Stimulated activated CD4-positive, alpha-beta T cell treated with anti-CD3 and anti-CD28 coated beads, Interleukin-15, amount 100 ng/mL, for 1 hour (primary cell): ENCODE measurements around the gene ANGPTL2.

Experiments used
- DNase-seq, 2 donors: peaks; one replicate each; pipeline ENCODE4 v3.0.0-alpha.2; 2020; ENCODE audit warnings: low read depth in 1 of 2, low spot score in 1 of 2

Gene ANGPTL2

DNA sequence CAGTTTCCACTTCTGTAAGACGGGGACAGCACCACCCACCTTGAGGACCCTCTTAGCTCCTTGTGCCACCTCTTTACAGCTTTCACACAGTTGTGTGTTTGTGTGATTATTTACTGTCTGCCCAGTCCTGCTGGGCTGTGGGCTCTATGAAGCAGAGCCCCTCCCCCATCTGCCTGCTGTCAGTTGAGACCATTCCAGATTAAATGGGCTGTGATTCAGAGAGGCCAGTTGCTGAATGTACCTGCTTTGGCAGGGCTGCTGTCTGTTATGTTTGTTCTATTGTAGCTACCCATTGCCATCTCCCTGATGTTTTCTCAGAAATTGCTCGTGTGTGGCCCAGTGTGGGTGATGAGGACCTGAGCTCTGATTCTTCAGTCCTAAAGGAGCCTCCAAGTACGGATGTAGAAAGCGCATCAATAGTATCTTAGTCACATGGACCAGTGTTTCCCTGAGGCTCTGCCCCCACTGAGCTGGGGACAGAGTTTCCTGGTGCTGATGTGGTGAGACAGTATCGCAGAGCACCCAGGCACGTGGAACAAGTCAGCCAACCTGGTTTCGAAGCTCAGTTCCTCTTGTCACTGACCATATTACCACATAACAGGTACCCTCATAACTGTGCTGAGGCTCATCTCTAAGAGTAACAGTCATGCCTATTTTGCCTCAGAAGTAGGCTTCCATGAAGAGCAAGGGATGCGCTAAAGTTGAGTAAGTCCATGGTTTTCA, 3.7 kb downstream of the ANGPTL2 start:
- no peak for DNase-seq

DNA sequence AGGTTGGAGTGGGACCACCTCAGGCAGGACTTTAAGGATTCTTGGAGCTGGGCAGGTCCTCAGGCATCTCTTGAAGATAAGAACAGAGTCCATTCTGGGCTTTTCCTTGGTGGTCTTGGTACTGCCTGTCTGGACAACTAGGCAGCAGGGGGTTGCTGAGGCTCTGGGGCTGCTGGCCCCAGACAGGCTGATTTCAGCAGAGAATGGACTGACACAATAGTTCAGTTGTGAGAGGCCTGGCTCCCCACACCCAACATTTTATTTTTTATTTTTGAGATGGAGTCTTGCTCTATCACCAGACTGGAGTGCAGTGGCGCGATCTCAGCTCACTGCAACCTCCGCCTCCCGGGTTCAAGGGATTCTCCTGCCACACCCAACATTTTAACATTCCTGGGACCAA, 4.6 kb downstream of the ANGPTL2 start:
- no peak for DNase-seq

DNA sequence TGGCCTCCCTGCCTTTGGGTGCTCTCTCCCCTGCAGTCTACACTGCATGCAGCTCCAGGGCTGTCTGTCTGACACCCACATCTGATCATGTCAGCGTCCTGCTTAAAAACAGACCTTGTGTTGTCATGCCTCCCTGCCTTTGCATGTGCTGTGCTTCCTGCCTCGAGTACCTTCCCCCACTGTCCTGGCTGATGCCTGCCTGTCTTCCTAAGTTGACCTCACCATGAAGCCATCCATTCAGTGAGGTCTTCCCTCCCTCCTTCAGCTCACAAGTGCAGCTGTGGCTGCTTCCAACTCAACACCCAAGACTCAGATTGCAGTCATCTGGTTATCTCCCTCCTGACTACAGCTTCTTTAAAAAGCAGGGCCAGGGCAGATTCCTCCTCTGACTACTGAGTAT, 5.5 kb downstream of the ANGPTL2 start:
- DNase-seq = no peak

DNA sequence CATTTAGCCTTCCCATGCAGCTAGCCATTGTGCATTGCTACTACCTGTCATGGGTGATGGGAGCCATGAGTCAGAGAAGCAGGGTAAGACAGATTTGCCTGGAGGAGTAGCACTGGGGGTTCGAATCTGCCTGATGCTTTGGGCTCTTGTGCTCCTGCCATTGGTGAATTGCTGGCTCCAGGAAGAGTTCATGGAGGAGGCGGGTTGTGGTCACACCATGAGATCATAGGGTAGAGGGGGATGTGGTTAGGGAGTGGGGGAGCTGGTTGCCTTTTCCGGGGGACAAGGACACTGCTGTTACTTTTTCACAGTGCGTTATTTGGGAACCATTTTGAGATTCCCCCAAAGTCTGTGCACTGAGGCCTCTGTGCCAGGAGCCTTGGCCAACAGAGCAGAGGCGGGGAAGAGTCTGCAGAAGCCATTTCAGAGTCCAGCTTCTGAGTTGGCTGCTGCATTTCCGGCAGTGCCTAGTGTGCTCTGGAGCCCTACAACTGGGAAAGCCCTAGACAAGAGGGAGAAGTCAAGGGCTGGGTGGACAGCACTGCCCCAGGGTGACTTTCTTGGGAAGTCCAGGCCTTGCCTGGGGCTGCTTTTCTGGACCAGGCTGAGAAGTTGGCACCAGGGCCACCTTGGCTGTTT, 6.2 kb downstream of the ANGPTL2 start:
- no peak for DNase-seq

DNA sequence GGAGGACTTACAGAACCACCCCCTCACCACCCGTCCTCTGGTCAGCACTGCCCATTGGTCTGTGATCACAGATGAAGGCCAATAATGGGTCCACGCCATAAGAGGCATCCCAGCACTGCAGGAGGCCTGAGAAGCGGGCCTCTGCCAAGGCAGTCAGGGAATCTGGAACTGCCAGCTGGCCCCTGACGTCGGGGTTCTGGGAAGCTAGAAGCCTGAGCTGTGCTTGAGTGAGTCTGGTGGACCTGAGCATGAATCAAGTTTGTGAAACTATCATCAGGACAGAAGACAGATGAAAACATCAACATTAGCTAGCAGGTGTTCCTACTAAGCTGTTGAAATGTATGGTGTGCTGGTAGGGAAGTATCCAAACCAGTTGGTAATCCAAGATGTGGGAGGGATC, 7.8 kb downstream of the ANGPTL2 start:
- DNase-seq = no peak

DNA sequence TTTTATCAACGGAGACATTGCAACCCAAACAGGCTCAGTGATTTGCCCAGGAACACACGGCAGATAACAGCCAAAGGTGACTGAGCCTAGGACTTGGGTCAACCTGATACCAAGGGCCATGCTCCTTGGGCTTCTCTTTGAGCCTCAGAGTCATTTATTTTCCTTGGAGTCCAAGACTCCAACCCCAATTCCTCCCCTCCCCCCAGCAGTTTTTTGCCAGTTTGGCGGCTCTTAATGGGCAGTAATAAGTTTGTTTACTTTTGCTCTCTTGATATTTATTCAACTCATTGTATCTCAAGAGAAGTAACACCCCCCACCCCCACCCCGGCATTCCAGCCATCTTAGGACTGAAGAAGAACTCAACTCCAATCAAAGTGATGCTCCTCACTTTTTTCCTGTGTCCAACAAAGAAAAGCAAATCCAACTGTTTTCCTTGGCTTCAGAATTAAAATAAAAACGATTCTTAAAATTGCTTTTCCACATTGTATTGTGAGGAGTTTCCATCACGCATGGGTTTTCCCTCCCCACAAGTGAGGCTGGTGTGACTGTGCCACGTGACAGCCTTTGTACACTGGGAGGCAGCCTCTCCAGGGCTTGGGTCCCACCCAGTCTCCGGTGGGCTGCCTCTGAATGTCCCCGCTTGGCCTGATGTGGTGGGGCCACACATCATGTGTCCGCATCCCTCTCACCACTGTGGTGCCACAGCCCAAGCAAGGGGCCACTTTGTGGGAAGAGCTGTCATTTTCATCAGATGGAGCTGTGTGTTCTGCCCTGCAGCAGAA, 9.1 kb downstream of the ANGPTL2 start:
- no peak for DNase-seq

DNA sequence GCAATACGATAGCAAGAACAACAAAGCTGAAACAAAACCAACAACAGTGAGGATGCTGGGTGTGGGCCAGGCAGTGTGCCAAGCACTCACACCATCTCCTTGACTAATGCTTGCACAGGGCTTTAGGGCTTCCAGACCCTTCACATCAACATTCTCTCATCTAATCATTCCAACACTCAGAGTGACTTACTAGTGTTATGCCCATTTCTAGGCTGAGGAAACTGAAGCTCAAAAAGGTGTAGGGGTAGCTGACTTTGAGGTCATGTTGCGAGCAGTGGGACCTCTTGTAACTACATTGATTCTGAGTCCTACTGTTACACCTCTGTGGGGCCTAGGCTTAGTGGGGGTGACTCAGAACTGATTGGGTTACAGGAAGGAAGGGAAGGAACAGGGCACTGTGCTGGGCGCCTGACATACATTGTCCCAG, 9.7 kb downstream of the ANGPTL2 start:
- DNase-seq = no peak

DNA sequence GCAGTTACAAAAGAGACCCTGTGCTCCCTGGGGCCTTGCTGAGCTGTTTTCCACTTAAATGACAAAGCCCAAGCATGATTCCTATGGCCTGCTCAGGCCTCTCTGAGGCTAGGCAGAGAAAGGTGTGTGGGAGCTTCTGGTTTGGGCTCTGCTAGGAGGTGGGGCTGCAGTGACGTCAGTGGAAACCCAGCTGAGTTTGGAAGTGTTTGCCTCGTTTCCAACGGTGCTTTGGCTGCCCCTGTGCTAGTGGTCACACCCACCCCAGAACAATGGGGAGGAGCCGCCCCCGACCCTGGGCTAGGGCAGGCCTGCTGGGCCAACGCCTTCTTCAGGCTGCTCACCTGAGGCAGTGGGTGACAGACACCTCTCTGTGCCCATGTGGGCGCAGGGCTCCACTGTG, 10.4 kb downstream of the ANGPTL2 start:
- no peak for DNase-seq

DNA sequence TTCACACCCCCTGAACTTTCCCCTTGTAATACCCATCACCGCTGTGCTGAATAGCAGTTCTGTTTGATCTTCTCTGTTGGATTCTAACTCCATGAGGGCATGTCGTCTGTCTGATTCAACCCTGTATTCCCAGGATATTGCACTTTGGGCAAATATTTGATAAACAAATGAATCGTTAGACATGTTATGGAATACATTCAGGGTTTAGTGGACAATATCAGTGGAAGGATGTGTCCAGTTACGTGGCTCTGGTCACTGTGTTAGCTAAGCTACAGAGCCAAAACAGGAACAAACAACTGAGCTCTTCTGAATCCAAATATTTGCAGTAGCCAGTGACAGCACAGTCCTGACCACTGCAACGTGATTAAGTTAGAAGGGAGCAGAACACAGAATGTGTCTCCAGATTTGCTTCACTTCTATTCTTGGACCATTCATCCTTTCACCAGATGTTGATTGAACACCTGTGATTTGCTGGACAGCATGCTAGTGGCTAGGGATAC, 13.2 kb downstream of the ANGPTL2 start:
- DNase-seq = no peak

DNA sequence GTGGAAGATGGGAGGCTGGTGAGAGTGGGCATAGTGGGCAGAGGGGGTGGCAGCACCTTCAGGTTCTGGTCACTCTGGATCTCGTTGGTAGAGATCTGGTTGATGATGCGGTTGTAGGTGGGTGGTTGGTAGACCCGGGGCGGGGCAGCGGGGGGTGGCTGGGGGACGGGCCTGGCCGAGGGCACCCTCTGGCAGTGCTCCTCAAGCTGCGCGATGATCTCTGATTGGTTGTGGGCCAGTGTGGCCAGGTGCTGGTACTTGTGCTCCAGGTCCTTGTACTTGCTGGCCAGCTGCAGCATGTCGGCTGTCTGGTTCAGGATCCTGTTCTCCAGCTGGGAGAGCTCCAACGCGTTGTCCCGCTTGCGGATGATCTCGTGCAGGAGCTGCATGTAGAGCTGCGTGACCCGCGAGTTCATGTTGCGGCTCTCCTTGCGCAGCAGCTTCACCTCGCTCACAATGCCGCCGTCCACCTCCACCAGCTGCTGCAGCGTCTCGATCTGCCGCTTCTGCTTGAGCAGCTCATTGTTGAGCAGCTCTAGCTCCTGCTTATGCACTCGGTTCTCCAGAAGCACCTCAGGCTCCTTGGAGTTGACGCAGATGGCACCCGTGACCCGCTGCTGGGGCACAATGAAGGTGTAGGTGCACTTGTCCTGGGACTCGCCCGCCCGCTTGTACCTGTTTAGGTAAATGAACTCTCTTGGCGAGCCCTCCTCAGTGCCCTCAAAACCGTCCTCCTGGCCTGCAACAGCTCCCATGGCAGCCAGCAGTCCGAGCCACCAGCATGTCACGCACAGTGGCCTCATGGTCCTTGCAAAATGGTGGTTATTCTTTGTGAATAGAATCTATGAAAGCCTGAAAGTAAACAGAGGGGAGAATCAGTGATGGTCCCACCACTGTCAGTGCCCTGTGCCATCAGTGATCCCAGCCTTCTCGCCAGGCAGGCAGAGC, 14.2 kb downstream of the ANGPTL2 start:
- DNase-seq = no peak

DNA sequence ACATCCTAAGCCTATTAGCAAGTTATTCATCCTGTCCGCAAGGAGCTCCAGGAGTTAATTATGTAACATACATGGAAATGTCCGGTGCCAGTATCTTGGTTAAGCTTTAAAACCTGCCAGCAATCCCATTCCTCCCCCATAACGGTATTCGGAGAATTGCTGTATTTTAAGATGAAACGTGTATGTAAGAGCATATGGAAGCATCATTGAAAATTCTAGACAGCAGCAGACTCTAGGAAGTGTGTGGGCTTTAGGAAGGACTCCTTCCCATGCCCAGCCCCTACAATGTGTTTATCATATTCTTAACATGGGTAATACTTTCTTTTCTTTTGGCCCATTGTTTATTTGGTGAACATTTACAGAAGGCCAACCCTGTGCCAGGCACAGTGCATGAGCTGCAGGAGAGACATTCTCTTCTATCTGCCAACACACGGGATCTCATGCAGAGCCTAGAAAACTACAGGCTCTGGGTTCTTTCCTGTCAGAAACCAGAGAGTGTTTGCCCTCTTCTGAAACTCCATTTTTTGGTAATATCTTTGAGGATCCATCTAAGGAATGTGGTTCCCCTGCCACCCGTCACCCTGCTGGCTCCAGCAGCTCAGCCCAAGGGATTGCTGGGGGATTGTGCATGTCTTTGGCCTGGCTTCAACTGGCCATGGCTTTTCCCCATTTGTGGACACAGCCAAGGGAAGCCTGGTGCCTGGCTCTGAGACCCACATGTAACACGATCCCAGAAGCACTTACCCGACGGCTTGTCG, 15.1 kb downstream of the ANGPTL2 start:
- DNase-seq = no peak

DNA sequence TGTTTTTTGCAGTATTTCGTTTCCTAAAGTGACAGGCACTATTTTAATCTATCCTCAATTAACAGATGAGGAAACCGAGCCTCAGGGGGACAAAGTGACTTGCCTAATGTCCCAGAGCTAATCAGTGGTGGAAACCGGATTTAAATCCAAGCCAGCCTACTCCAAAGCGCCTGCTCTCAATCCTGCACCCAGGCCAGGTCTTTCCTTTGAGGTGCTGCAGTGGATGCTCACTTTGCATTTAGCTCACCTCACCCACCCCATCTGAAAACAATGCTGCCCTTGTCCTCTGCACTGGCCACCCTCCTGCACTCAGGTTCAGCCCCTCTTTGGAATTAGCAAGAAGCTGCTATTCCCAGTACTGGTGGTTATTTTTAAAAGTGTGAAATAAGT, 16.0 kb downstream of the ANGPTL2 start:
- DNase-seq = no peak

DNA sequence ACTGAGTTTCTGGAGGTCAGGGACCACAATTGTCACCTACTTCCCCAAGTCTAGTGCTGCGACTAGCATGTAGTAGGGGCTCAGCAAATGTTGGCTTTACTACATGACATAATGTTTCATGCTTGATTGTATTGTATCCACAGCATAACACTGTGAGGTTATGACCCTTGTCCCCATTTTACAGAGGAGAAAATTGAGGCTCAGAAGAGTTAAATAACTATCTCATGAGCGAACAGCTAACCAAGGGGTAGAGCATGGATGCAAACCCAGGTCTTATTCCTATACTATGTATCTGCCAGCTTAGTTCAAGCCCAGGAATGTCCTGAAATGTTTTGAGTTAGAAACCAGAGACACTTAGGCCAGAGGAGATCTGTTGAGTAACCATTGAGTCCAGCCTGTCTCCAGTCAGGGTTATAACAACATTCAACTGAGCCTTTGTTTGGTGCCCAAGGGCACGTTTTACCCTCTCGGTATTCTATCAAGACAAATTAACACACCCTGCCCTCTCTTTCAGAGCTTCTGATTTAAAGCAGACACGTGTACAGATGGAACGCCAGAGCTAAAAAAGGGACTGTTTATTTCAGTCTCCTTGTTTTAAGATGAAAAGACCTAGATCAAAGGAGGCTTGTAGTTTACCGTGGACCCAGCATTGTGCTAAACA, 16.5 kb downstream of the ANGPTL2 start:
- DNase-seq = no peak

DNA sequence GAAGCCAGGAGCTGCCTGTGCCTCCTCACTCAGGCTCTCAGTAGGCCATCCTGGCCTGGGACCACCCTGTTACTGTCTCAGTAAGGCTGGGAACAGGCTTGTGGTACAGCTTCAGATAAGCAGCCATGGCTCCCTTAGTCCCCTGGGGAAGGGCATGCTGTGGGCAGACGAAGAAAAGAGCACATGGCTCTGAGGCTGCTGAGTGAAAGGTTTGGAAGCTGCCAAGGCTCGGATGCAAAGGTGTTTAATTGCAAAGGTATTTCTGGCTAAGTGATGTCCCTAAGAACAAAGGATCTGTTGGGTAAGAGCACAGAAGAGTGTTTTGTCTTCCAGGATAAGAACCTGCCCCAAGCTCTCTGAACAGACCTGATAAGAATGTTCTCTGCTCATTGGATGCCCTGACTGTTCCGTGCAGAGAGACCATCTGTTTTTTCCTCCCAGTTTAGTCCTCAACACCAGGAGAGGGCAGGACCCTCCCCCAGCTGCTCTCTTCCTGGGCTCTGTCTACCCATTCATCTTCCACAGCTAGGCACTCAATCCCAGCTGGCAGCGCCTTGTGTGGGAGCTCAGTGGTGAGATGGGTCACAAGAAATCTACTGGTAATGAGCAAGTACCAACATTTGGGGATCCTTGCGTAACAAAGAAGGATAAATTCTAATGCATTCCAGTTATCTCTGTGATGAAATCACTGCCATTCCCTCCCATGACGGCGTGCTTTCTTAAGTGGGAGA, 17.7 kb downstream of the ANGPTL2 start:
- no peak for DNase-seq

DNA sequence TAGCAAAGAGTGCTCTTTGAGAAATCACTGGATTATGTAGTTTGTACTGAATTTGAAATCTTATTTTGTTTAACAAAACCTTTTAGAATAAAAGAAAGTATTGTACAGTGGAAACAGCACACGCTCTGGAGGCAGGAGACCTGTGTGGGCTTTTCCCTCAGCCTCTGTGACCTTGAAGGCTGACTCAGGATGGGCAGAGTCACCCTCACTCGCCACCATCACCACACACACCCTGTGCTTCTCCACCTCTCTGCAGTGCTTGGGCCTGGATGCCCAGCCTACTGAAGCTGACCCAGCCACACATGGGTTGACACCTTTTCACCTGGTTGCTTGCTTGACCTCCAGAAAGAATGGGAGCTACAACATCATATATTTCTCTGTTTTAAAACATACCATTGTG, 19.6 kb downstream of the ANGPTL2 start:
- DNase-seq = no peak

DNA sequence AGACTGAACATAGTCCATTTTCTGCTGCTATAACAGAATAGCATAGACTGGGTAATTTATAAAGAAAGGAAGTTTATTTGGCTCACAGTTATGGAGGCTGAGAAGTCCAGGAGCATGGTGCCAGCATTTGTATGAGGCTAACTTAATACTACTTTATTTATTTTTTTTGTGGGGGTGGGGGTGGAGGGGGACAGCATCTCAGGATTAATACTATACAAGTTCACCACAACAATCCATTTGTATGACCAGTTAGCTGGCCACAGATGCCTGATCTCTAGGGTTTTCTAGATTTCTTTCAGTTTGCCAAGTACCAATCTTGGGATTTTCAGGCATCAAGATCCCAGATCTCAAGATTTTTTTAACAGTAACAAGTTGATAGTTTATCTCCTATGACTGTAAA, 20.3 kb downstream of the ANGPTL2 start:
- DNase-seq = no peak

DNA sequence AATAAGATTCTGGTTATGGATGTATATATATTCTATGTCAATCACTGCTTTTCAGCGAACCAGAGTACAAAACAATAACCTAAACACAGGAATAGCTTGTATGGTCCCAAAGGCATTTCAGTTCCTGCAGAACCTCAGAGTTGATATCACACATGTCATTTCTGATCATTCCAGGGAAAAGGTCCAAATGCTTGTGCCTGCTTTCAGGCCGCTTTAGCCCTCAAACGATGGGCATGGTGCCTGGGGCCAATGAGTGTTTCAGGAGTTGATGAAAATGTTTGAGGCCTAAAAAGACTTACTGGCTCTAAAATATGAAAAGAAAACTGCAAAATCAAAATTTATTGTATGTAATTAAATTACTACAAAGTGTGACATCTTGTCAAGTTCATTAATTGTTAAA, 22.8 kb downstream of the ANGPTL2 start:
- DNase-seq = no peak

DNA sequence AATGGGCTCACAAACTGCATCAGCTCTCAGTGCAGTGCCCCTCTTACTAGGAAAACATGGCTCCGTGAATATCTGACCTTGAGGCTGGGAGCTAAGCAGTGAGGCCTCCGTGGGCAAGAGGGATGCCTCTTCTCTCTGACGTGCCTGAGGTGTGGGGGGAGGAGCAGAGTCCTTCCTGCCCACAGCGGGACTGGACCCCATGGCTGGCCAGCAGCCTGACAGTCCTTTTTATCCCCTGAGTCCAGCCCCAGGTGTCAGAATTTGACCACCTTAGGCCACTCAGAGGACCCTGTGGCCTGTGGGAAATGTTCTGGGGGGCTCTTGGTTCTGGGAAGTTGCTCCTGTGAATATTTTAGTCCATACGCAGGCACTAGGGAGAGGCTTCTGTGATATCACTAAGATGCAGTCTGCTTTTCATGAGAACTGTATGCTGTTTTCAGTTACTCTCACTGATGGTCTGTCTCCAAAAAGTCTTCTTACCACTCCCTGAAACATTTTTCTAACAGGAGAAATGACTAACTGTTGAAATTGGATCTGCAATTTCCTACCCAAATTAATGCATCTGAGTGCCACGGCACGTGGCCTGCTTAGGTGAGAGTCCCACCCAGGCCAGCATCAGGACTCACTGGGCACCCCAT, 23.4 kb downstream of the ANGPTL2 start:
- no peak for DNase-seq

DNA sequence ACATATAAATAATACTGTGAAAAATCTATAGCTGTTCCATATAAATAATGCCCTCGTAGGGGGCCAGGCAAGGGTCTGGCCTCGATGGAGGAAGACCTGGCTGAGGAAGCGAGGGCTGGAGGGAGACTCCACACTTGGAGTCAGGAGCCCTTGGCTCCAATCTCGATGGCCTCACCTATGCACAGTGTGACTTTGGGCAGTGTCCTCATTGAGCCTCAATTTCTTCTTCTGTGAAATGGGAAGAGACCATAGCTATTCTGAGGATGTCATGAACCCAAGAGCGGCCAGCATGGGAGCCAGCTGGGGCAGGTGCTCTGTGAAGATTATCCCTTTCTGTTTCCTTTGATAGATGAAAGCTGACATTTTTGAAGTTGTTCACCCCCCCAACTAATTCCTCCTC, 24.8 kb downstream of the ANGPTL2 start:
- no peak for DNase-seq
